HG03060 (cell line): Measurements from ENCODE around the gene LCN1.
"Not testable (repeated sequence)": the region's sequence is repeated elsewhere in the genome, so short reads cannot be mapped to it uniquely, and the experiment has no call there.

ENCODE experiments used
- ATAC-seq: cut with Tn5 transposase; IDR thresholded peaks from one replicate; pipeline ENCODE4 v1.9.1; 2021; ENCODE audit warnings: low read depth, moderate number of reproducible peaks; ENCODE audit not compliant: unreplicated experiment

The LCN1 gene

DNA sequence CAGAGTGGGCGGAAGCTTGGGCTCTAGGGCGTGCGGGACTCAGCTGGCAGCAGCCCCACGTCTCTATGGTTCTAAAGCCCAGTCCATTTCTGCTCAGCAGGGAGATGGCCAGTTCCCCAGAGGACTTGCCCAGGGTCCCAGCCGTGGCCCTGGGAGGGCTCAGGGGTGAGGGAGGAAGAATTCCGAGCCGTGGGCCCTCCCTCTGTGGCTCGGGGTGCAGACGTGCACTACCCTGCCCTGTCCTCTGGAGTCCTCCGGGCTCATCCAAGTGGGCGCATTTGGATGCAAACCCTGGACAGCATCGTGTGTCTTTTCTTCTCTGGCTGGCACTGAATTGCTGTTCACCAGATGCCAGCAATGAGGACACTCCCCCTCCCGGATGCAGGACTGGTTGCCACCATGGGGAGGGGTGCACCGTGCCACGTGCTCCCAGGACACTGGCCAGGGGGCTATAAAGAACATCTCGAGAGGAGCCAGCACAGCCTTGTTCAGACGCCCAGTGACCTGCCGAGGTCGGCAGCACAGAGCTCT, 24.5 kb downstream of the LCN1 start, which contains the start of gene OBP2A:
Gene OBP2A (plus strand): TSS at position 481 of the 531 bp plus-strand sequence. CDS start 55 bp downstream, outside the sequence.
- ATAC-seq = not testable (repeated sequence)

DNA sequence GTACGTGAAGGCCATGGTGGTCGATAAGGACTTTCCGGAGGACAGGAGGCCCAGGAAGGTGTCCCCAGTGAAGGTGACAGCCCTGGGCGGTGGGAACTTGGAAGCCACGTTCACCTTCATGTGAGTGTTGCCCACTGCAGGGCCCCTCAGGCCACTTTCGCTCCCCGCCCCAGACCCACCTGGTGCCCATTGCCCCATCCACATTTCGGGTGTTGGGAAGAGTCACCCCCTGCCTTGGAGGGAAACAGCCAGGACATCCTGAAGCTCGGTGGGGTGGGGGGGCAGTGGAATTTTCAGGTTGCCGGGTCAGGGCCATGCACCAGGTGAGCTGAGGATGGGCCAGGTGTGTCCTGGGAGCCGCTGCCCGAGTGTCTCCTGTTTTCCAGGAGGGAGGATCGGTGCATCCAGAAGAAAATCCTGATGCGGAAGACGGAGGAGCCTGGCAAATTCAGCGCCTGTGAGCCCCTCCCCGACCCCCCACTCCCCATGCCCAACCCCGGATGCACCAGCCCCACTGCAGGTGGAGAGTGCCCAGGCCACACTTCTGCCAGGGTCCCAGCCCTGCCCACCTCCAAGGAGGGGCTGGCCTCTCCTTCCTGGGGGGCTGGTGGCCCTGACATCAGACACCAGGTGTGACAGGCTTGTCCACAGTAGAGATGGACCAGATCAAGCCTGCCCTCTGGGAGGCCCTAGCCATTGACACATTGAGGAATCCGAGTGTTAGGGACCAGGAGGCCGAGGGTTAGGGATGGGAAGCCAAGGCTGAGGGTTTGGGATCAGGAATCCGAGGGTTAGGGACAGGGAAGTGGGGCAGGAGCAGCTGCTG, 25.8 kb downstream of the LCN1 start:
- not testable (repeated sequence) for ATAC-seq

DNA sequence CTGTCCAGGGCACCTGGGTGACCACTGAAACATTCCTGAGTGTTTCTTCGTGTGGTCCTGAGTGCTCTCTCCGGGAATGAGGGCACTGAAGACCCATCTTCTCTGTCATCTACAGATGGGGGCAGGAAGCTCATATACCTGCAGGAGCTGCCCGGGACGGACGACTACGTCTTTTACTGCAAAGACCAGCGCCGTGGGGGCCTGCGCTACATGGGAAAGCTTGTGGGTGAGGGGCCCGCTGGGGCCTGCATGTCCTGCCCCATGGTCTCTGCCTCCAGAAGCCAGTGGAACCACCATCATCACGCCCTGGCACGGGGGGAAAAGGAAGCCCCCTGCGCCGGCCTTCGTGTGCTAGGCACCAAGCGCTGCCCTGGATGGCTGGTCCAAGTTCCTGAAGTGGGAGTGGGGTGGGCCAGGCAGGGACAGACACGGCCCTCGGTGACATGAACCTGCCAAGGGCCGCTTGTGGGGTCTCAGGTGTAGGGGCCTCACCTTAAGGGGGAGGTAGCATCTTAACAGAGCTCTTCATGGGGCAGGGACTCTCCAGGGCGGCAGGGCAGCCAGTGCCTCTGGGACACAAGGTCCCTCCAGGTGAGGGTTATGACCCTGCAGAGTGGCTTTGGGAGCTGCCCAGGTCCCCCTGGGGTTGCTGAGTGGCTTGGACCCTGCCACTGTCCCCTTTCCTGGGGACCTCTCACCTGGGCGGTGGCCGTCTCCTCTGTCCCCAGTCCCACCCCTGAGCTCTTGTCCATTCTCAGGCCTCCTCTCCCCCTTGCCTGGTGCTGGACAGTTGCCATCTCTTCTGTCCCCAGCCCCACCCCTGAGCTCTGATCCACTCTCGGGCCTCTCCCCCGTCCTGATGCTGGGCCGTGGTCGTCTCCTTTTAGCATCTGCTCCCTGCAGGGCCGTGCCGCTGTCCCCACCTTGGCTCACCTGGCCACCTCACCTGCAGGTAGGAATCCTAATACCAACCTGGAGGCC, 26.8 kb downstream of the LCN1 start:
- no peak for ATAC-seq

DNA sequence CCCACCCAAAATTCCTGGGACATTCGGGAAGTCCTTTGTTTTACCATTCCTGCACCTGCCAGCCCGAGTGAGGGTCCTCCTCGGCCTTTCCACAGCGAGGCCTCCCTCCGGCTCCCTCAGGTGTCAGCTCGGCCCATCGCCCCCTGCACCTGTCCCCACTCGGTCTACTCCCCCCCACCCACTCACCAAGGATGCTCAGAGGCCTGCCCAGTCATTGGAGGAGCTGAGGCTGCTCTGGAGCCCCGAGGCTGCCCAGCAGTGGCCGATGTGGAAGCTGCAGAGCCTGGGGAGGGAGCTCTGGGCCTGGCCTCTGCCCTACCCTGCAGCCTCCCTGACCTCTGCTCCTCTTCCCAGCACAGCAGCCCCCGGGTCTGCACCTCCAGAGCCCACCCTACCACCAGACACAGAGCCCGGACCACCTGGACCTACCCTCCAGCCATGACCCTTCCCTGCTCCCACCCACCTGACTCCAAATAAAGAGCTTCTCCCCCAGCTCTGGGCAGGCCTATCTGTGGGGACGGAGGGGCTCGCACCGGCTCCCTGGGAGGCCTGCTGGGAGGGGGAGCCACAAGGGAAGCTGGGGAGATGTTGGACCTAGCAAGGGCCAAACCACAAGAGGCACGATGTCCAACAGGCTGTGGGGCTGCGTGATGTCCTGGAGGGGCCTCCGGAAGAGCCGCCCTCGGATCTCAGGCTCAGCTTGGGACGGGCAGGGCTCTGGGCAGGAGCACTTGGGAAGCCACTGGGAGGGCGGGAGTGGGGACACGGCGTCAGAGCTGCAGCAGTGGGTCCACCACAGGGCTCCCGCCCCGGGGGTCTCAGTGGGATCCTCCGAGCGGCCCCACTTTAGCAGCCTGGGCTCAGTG, 28.5 kb downstream of the LCN1 start:
- ATAC-seq = not testable (repeated sequence)

DNA sequence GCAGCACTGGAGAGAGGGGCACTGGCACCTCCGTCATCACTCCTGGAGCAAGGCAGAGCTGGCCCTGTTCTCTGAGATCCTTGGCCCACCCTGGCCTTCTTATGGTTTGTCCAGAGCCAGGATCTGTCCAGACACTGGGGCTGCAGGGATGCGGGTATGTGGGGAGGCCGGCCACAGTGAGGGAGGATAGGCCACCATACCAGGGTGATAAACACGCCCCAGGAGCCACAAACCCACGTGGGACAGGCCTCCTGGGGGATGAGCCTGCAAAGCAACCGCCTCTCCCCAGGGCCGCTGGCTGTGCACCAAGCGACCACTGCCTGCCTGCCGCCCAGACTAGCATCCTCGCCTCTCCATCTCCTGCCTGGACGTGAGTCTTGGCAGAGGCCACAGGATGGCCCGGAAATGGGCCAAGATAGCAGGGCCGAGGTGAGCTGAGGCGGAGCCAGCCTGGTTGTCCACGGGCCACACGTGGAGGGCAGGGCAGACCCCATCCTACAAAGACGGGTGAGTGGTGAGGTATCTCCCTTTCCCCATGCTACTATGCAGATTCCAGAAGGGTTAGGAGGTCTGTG, 29.2 kb downstream of the LCN1 start:
- no peak for ATAC-seq

DNA sequence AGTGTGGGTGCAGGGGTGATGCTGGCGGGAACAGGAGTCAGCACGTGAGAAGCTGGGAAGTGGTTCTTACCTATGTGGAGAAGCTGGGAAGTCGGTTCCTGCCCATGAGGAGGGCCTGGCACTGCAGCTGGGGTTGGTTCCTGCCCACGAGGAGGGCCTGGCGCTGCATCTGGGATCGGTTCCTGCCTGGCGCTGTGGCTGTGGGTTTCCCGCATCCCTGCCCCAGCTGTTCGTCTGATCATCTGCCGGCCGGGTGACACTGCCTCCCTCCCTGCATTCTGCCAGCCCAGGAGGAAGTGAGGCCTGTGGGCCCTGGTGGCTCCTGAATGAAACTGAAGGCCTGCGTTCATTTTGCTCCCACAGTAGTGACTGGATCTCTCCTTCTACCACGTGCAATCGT, 29.8 kb downstream of the LCN1 start:
- no peak for ATAC-seq

DNA sequence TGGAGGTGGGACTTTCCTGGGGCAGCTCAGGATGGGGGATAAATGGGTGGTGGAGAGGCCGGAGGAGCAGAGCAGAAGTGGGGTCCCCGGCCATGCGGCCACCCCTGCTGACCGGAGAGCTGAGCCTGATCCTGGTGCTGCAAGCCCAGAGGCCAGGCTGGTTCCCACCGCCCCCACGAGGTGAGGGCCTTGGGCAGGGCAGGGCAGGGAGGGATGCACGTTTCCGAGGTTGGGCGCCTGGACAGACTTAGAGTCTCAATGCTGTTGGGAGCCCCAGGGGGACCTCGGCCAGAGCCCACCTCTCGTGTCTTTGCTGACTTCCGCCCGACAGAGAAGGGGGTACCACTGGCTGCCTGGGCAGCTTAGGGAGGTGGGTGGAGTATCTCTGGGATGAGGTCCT, 30.2 kb downstream of the LCN1 start:
- ATAC-seq = no peak

DNA sequence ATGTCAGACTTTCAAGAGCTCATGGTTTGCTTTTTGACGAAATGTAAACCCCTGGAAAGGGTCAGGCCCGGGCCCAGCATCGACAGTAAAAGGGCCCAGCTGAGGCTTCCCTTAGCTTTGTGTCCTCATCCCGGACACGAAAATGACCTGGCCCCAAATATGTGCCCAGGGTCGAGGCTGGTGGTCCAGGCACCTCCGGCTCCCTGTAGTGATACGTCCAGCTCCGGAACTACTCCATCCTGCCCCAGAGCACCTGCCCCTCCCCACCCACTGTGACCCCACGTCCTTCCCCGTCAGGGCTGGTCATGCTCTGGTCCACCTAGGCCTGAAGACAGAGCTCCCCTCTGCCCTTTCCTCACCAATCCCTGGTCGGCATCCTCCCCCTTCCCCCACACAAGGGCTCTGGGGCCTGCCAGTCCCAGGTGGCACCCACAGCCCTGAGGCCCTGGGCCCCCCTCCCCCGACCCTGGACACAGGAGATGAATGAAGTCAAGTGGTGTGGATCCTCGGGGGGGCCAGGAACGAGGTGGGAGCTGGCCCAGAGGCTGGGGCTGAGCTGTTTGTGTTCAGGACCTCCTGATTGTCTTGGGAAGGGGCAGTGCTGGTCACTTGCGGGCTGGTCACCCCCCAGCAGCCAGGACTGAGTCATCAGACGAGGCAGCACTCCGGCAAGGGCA, 30.9 kb downstream of the LCN1 start:
- no peak for ATAC-seq

DNA sequence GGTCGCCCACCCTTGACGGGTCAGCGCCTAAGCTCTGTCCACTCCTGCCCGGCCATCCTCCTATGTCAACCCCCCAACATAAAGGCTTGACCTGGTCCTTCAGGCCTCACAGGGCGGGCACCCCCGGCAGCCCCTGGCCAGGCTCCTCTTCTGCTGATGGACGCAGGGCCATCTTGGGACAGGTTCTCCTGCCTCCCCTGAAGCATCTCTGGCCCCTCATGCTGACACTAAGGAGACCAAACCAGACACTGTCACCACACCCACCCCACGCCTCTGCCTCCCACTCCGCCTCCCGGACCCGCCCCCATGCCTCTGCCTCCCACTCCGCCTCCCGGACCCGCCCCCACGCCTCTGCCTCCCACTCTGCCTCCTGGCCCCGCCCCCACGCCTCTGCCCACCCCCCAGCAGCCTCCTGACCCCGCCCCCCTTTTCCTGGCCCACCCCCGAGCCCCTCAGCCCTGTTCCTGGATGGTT, 31.5 kb downstream of the LCN1 start:
- ATAC-seq = no peak

DNA sequence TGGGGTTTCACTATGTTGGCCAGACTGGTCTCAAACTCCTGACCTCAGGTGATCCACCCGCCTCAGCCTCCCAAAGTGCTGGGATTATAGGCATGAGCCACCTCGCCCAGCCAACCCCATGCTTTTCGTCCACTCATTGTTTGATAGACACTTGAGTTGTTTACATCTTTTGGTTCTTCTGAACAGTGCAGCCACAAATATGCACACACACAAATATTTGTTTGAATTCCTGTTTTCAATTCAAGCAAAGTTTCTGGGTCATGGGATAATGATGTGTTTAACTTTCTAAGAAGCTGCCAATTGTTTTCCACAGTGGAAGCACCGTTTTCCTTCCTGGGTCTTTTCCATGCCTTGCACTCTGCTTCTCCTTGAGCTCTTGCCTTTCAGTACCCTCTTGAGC, 33.5 kb downstream of the LCN1 start:
- ATAC-seq = no peak

DNA sequence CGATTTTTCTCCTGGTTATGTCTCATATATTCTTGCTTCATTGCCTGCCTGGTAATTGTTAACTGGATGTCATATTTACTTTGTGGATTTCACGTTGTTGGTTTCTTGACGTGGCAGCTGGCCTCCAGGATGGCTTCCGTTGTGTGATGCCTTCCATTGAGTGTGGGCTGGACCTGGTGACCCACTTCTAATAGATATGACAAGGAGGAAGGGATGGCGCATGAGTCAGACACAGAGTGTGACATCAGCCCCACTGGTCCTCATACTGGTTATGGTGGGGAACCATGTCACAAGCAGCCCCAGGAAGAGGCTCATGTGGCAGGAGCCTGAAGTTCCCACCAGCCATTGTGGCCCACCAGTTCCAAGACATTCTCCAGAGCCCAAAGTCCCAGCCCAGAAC, 34.0 kb downstream of the LCN1 start:
- no peak for ATAC-seq

DNA sequence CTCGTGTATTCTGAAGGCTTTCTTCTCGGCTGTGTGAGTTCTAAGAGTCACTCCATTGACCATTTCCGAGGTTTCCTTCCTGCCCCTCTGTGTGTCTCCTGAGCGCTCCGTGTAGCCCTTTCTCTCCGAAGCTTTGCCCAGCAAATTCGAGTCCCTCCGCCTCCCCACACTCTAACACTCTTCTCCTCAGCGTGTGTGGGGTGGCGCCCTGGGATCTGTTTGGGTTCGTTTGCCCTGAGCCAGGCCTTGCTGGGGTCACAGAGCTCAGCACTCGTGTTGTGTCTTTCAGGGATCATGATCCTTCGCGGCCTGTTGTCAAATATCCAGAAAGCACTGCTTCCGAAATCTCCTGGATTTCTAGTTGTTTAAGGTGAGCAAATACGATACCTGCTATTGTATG, 34.7 kb downstream of the LCN1 start:
- ATAC-seq = no peak

DNA sequence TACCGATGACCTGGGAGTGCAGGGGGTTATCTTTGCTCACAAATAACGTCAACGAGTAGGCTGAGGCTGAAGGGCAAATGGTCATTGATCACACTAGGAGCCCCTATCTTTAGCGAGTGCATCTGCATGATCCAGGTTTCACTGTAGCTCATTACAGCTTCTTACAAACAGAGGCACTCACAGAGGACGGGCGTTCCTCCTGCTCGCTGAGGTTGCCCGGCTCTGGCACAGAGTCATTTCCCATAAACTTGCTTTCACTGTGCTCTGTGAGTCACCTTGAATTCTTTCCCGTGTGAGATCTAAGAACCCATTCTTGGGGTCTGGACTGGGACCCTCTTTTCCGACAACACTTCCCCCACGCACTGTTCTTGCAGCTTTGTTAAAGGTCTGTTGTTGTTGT, 38.4 kb downstream of the LCN1 start:
- no peak for ATAC-seq

DNA sequence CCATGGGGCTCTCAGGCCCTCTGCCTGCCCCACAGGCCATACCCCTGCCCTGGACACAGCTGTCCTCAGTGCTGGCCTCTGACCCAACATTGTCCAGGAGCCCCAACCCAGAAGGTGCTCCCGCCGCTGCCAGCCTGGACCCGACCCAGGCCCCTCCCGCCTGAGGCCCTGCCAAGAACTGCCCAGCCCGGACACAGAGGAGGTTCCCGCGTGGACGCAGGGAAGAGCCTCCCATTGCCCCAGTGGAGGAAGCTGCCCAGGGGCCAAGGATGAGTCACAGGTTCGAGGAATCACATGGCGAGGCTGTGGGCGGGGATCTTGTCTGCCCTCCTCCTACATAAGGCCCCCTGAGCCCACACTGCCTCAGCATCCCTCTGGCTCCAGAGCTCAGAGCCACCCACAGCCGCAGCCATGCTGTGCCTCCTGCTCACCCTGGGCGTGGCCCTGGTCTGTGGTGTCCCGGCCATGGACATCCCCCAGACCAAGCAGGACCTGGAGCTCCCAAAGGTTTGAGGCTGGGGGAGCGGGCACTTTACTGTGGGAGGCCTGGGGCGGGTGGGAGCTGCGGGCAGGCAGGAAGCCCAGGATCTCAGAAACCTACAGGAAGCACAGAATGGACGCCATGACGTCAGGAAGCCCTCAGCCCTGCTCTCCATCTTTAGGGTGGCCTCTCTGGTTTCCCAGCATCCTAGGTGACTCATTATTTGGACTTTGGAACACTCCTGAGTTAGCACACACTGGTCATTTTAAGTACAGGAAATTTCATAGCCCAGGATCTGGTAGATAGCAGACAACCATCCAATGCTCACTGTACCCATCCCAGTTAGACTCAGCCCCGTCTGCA, 40.4 kb downstream of the LCN1 start, which contains the start of gene PAEP:
Gene PAEP (plus strand): TSS at position 366 of the 844 bp plus-strand sequence.
- no peak for ATAC-seq

DNA sequence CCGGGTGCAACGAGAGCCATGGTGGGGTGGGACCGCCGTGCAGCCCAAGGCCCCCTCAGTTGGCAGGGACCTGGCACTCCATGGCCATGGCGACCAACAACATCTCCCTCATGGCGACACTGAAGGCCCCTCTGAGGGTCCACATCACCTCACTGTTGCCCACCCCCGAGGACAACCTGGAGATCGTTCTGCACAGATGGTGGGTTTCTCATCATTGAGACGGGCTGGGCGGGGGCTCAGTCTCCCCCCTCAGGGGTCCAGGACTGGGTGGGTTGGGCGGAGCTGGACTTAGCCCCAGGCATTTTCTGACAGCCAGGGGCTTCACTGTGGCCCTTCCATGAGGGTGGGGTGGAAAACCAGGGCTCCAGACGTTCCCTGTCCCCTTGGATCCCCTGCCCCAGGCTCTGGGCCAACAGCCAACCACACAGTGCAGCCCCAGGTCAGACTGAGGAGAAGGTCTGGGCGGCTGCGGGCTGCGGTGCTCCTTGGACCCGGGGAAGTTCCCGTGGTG, 41.0 kb downstream of the LCN1 start:
- no peak for ATAC-seq

DNA sequence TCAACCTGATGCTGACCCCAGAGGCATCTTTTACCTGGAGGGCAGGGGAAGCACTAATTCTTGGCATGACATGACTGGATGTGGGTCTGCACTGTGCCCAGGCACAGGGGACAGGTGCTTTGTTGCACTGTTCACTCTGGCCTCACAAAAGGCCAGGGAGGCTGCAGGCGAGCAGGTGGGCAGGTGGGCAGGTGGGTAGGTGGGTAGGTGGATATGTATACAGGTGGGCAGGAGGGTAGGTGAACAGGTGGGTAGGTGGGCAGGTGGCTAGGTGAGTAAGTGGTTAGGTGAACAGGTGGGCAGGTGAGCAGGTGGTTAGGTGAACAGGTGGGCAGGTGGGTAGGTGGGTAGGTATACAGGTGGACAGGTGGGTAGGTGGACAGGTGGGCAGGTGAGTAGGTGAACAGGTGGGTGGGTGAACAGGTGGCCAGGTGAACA, 41.8 kb downstream of the LCN1 start:
- no peak for ATAC-seq

DNA sequence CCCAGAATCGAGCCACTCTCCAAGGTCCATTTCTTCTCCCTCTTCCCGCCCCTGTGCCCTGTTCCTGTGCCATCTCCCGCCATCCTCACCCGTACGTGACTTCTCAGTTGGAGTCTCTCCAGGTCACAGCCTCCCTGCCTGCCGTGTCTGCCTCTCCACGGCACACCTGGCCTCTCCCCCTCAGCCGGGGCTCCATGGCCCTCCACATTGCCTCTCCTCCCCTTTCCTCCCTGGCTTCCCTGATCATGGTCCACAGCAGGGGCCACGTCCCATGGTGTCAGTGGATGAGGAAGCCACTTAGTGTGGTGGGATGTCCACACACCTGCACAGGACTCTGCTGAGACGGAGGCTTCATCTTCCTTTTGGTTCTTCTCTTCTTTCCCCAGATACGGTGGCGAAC, 42.6 kb downstream of the LCN1 start:
- ATAC-seq = no peak

DNA sequence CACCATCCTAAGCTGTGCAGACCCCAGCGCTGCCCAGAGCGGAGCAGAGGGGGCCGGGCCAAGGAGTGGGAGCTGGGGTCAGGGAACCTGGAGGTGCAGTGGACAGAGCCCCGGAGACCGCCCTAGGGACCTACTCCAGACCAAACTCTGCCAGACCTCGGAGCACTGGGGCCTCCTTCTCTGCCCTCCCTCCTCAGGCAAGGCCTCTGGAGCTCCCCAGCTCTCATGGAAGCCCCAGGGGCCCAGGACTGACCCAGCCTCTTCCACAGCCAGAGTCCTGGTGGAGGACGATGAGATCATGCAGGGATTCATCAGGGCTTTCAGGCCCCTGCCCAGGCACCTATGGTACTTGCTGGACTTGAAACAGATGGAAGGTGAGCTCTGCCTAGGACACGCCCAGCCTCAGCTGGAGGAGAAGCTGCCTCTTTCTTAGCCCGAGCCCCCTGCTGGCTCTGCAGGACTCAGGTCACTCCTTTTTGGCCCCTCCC, 43.9 kb downstream of the LCN1 start:
- ATAC-seq = no peak
